ENCODE data around the gene CCNL1.
"Not testable (repeated sequence)": the region's sequence is repeated elsewhere in the genome, so short reads cannot be mapped to it uniquely, and the experiment has no call there.

The CCNL1 gene

GRCh38 chr3:157180262-157180661, 20.3 kb upstream of the CCNL1 start:
- H3K4me1 ChIP-seq (ENCODE audit: insufficient read depth, low read length, poor library complexity, severe bottlenecking), result peaks cover 15% of the 10 kb centered on the region
- H4K20me1 ChIP-seq (ENCODE audit: insufficient read depth, low read length, poor library complexity, severe bottlenecking), result peaks cover 4% of the 10 kb centered on the region
- no peak overlapping the region for H2AFZ ChIP-seq (ENCODE audit: low read length)
- H3K9me3 ChIP-seq (ENCODE audit: insufficient read depth, low read depth, low read length), result no peaks in the 10 kb centered on the region
- H3F3A ChIP-seq (ENCODE audit: low read depth), result no peaks in the 10 kb centered on the region
- no peak overlapping the region for H3K4me3 ChIP-seq (ENCODE audit: low read length, poor library complexity, severe bottlenecking)
- no peaks in the 10 kb centered on the region for H3K36me3 ChIP-seq (ENCODE audit: insufficient read depth, low read length)
- TF ChIP-seq CTCF (conservative IDR thresholded peaks at IDR 0.05; ENCODE audit: low read length) (no peak), EZH2phosphoT487 (IDR thresholded peaks at IDR 0.05; ENCODE audit: borderline replicate concordance) (no peak)
- H3K9me2 ChIP-seq (replicated peaks; ENCODE audit: low read depth, low read length), result no peaks in the 10 kb centered on the region
- no peaks in the 10 kb centered on the region for H3K27me3 ChIP-seq (ENCODE audit: insufficient read depth, low read length, poor library complexity, severe bottlenecking)
- no peak overlapping the region for H3K9ac ChIP-seq (ENCODE audit: low read depth, low read length, poor library complexity, severe bottlenecking)
- H3K4me2 ChIP-seq (ENCODE audit: low read depth, low read length, poor library complexity, severe bottlenecking), result no peak overlapping the region
- H3K79me2 ChIP-seq (ENCODE audit: insufficient read depth, low read length), result peaks cover 25% of the 10 kb centered on the region

GRCh38 chr3:157179365-157179803, 19.4 kb upstream of the CCNL1 start:
- no peak overlapping the region for H3K4me3 ChIP-seq (ENCODE audit: low read length, poor library complexity, severe bottlenecking)
- no peak overlapping the region for H3K9ac ChIP-seq (ENCODE audit: low read depth, low read length, poor library complexity, severe bottlenecking)

GRCh38 chr3:157178503-157179364, 18.8 kb upstream of the CCNL1 start:
- not testable (repeated sequence) for H3K4me3 ChIP-seq (ENCODE audit: low read length, poor library complexity, severe bottlenecking); H3K9me2 ChIP-seq (replicated peaks; ENCODE audit: low read depth, low read length); H3F3A ChIP-seq (ENCODE audit: low read depth); H3K9ac ChIP-seq (ENCODE audit: low read depth, low read length, poor library complexity, severe bottlenecking); H4K20me1 ChIP-seq (ENCODE audit: insufficient read depth, low read length, poor library complexity, severe bottlenecking); H2AFZ ChIP-seq (ENCODE audit: low read length); H3K4me2 ChIP-seq (ENCODE audit: low read depth, low read length, poor library complexity, severe bottlenecking); H3K9me3 ChIP-seq (ENCODE audit: insufficient read depth, low read depth, low read length); H3K36me3 ChIP-seq (ENCODE audit: insufficient read depth, low read length); H3K27me3 ChIP-seq (ENCODE audit: insufficient read depth, low read length, poor library complexity, severe bottlenecking)
- Histone ChIP-seq H3K79me2 (ENCODE audit: insufficient read depth, low read length) (peaks cover 26% of the 10 kb centered on the region), H3K4me1 (ENCODE audit: insufficient read depth, low read length, poor library complexity, severe bottlenecking) (peaks cover 22% of the 10 kb centered on the region)

More at GRCh38 chr3:157179365-157179803, 19.4 kb upstream of the CCNL1 start:
- Histone ChIP-seq H4K20me1 (ENCODE audit: insufficient read depth, low read length, poor library complexity, severe bottlenecking) (peaks cover 4% of the 10 kb centered on the region), H3K4me1 (ENCODE audit: insufficient read depth, low read length, poor library complexity, severe bottlenecking) (peaks cover 16% of the 10 kb centered on the region), H3K4me2 (ENCODE audit: low read depth, low read length, poor library complexity, severe bottlenecking) (no peak overlapping the region), H3K9me2 (replicated peaks; ENCODE audit: low read depth, low read length) (no peaks in the 10 kb centered on the region), H3K27me3 (ENCODE audit: insufficient read depth, low read length, poor library complexity, severe bottlenecking) (no peaks in the 10 kb centered on the region), H3K9me3 (ENCODE audit: insufficient read depth, low read depth, low read length) (no peaks in the 10 kb centered on the region), H3F3A (ENCODE audit: low read depth) (no peaks in the 10 kb centered on the region), H3K36me3 (ENCODE audit: insufficient read depth, low read length) (no peaks in the 10 kb centered on the region), H2AFZ (ENCODE audit: low read length) (no peak overlapping the region), H3K79me2 (ENCODE audit: insufficient read depth, low read length) (peaks cover 26% of the 10 kb centered on the region)
- TF ChIP-seq EZH2phosphoT487 (IDR thresholded peaks at IDR 0.05; ENCODE audit: borderline replicate concordance), result no peak
- TF ChIP-seq CTCF (conservative IDR thresholded peaks at IDR 0.05; ENCODE audit: low read length), result no peak

GRCh38 chr3:157177801-157178453, 18.0 kb upstream of the CCNL1 start:
- not testable (repeated sequence) for H3K9me3 ChIP-seq (ENCODE audit: insufficient read depth, low read depth, low read length); H4K20me1 ChIP-seq (ENCODE audit: insufficient read depth, low read length, poor library complexity, severe bottlenecking); H3F3A ChIP-seq (ENCODE audit: low read depth); H3K36me3 ChIP-seq (ENCODE audit: insufficient read depth, low read length); H3K9ac ChIP-seq (ENCODE audit: low read depth, low read length, poor library complexity, severe bottlenecking); H3K27me3 ChIP-seq (ENCODE audit: insufficient read depth, low read length, poor library complexity, severe bottlenecking); H3K4me3 ChIP-seq (ENCODE audit: low read length, poor library complexity, severe bottlenecking); H2AFZ ChIP-seq (ENCODE audit: low read length); H3K9me2 ChIP-seq (replicated peaks; ENCODE audit: low read depth, low read length)
- H3K4me1 ChIP-seq (ENCODE audit: insufficient read depth, low read length, poor library complexity, severe bottlenecking), result peaks cover 23% of the 10 kb centered on the region
- H3K4me2 ChIP-seq (ENCODE audit: low read depth, low read length, poor library complexity, severe bottlenecking), result peak overlapping the region; percentile 92
- peaks cover 26% of the 10 kb centered on the region for H3K79me2 ChIP-seq (ENCODE audit: insufficient read depth, low read length)

All from Loucy (cell line).